Measurements from ENCODE around the gene ZNF367.

The ZNF367 gene

GRCh38 chr9:96457266-96457665 lies 39.1 kb upstream of the ZNF367 start:
- TF ChIP-seq REST (IDR thresholded peaks at IDR 0.05; ENCODE audit: insufficient read depth in 1 of 2, low read depth in 2 of 2, low read length in 2 of 2) (no peak), TAF1 (IDR thresholded peaks at IDR 0.05; ENCODE audit: borderline replicate concordance, insufficient read depth, low read length) (no peak)

GRCh38 chr9:96453625-96454024 lies 35.5 kb upstream of the ZNF367 start:
- no peak for TF ChIP-seq REST (IDR thresholded peaks at IDR 0.05; ENCODE audit: insufficient read depth in 1 of 2, low read depth in 2 of 2, low read length in 2 of 2)

GRCh38 chr9:96450613-96451528 lies 32.7 kb upstream of the ZNF367 start:
- no peak for TF ChIP-seq POLR2AphosphoS5 (IDR thresholded peaks at IDR 0.05; ENCODE audit: low read depth, low read length)
- TF ChIP-seq FOXP2 (optimal IDR thresholded peaks at IDR 0.05; ENCODE audit: borderline replicate concordance, extremely low read depth, extremely low read length, insufficient read depth), result peak; percentile 25
- no peak for TF ChIP-seq REST (IDR thresholded peaks at IDR 0.05; ENCODE audit: insufficient read depth in 1 of 2, low read depth in 2 of 2, low read length in 2 of 2)
- peak; percentile 14; the same call in 1 of the 2 replicates for TF ChIP-seq SIN3A (IDR thresholded peaks at IDR 0.05; ENCODE audit: borderline replicate concordance, insufficient read depth, low read length)

- TF ChIP-seq POLR2AphosphoS5 (IDR thresholded peaks at IDR 0.05; ENCODE audit: low read depth, low read length) (no peak), FOXP2 (optimal IDR thresholded peaks at IDR 0.05; ENCODE audit: borderline replicate concordance, extremely low read depth, extremely low read length, insufficient read depth) (peak; percentile 50)
These were observed 31.9 kb upstream of the ZNF367 start, which contains the start of gene HABP4 for GRCh38 chr9:96449845-96450612. Gene HABP4 (plus strand): TSS chr9:96450169. CDS start chr9:96450280, 111 bp downstream.

GRCh38 chr9:96449523-96449844 lies 31.3 kb upstream of the ZNF367 start:
- TF ChIP-seq POLR2AphosphoS5 (IDR thresholded peaks at IDR 0.05; ENCODE audit: low read depth, low read length) (no peak), REST (IDR thresholded peaks at IDR 0.05; ENCODE audit: insufficient read depth in 1 of 2, low read depth in 2 of 2, low read length in 2 of 2) (no peak), TAF1 (IDR thresholded peaks at IDR 0.05; ENCODE audit: borderline replicate concordance, insufficient read depth, low read length) (no peak), SIN3A (IDR thresholded peaks at IDR 0.05; ENCODE audit: borderline replicate concordance, insufficient read depth, low read length) (no peak), FOXP2 (optimal IDR thresholded peaks at IDR 0.05; ENCODE audit: borderline replicate concordance, extremely low read depth, extremely low read length, insufficient read depth) (no peak)

Data from PFSK-1 (cell line).